Sigmoid colon (tissue), 7 donors: ENCODE measurements around the gene FAM89A. TPM values are rescaled to one million over a fixed set of nuclear protein-coding genes. Genes with fewer than 3 reads are reported as not detected.
"Not testable (repeated sequence)": the region's sequence is repeated elsewhere in the genome, so short reads cannot be mapped to it uniquely, and the experiment has no call there.

ENCODE experiments used
- DNase-seq: peaks from one replicate; pipeline ENCODE4 v3.0.0-alpha.2; 2019
- H3K27ac ChIP-seq, 4 donors: fragments of 200-600 bp; sonication (generic); one replicate each; pipeline ENCODE4 v1.5.1; 2016 to 2019; ENCODE audit warnings: mild to moderate bottlenecking in 1 of 4
- H3K27me3 ChIP-seq, 3 donors: fragments of 200-600 bp; sonication (generic); one replicate each; pipeline ENCODE4 v1.5.1; 2019; ENCODE audit warnings: mild to moderate bottlenecking in 1 of 3
- H3K36me3 ChIP-seq, 4 donors: fragments of 200-600 bp; sonication (generic); one replicate each; pipeline ENCODE4 v1.5.1; 2016 to 2019
- H3K4me1 ChIP-seq, 4 donors: fragments of 200-600 bp; sonication (generic); one replicate each; pipeline ENCODE4 v1.5.1; 2017 to 2019
- H3K4me3 ChIP-seq, 4 donors: fragments of 200-600 bp; sonication (generic); one replicate each; pipeline ENCODE4 v1.5.1; 2017 to 2019; ENCODE audit warnings: mild to moderate bottlenecking in 2 of 4, moderate library complexity in 1 of 4
- H3K9me3 ChIP-seq, 4 donors: fragments of 200-600 bp in 3 of 4; sonication (generic) in 3 of 4; one replicate each; pipeline versions ENCODE4 v1.5.1 to v1.6.1; 2013 to 2019
- EP300 ChIP-seq, 4 donors: sonication (generic); formaldehyde crosslinking; IDR thresholded peaks; one replicate each; pipeline ENCODE4 v1.6.1; 2017; ENCODE audit warnings: antibody characterized with exemption in 4 of 4
- POLR2A ChIP-seq, 2 donors: fragments of 450-650 bp; IDR thresholded peaks; one replicate each; pipeline ENCODE4 v1.6.1; 2016; ENCODE audit warnings: antibody characterized with exemption in 2 of 2, mild to moderate bottlenecking in 2 of 2, moderate library complexity in 2 of 2
- POLR2AphosphoS5 ChIP-seq, 4 donors: sonication (generic); formaldehyde crosslinking; IDR thresholded peaks; one replicate each; pipeline ENCODE4 v1.6.1; 2017; ENCODE audit warnings: antibody characterized with exemption in 4 of 4
- WGBS, 2 donors: extraction: QIAGEN DNeasy Blood & Tissue Kit; methylation state at CpG; one replicate each; pipeline ENCODE4 v1.1.7; 2013; 5-methylcytosine and 5-hydroxymethylcytosine counted together
- intact Hi-C: fragments of 100-400 bp; cut with DNase I; formaldehyde crosslinking; loops from one replicate; pipeline ENCODE4 v1.15.1; 2023
- polyA plus RNA-seq, 3 donors: library from polyadenylated mRNA; stranded (reverse); fragments of 200-250 nt; gene quantifications; one replicate each; pipeline ENCODE4 v1.2.3, GENCODE V29; 2013
- total RNA-seq, 4 donors: library from RNA; depleted of rRNA; stranded (reverse); fragments of >200 nt; gene quantifications; one replicate each; pipeline ENCODE4 v1.1.0, GENCODE V29; 2016
- TF ChIP-seq, protein P1 (sequence below), 4 experiments: fragments of 450-650 bp in 3 of 4; fragments of 200-600 bp in 1 of 4; IDR thresholded peaks; one replicate each; pipeline ENCODE4 v1.5.1; 2016 to 2019; ENCODE audit warnings: antibody characterized with exemption in 4 of 4, mild to moderate bottlenecking in 3 of 4, moderate library complexity in 2 of 4
- donor health status: healthy with polysubstance abuse.
- donor health status: Bipolar disorder and iron deficiency.
- donor health status: healthy.

The FAM89A gene
- total and polyA plus RNA-seq, 7 donors: 2.3 to 9.9 (median 5.8) TPM

DNA sequence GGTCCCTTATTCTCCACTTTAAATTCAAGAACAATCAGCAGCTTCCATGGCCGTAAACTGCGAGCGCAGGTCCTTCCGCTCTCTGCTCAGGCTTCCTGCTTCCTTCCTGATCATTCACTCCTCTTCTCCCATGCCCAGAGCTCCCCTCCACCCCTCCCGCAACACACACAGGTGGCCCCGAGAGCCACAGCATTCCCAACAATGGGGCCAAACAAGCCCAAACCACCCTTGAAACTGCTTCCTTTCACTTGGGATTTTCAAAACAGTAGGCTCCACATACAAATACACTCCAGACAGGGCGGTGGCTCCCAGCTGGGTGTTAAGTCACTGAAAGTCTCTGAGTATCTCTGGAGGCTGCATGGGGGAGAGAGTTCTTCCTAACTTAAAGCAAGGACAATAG, 11.4 kb downstream of the FAM89A start:
- intact Hi-C loops: no loop called here
- TF ChIP-seq EP300 (IDR thresholded peaks at IDR 0.05): no peak
- H3K36me3 ChIP-seq: no peaks in the 10 kb centered on the region
- no peaks in the 10 kb centered on the region for H3K4me1 ChIP-seq
- H3K27me3 ChIP-seq: peaks cover 0 to 8% (median 0%) of the 10 kb centered on the region in 3 donors
- WGBS, 2 donors: 51 to 90% methylated on average over 7 of the region's 7 CpGs
- no peaks in the 10 kb centered on the region for H3K9me3 ChIP-seq
- no peak for DNase-seq
- H3K4me3 ChIP-seq: no peak overlapping the region
- H3K27ac ChIP-seq: no peak overlapping the region

- TF ChIP-seq EP300 (IDR thresholded peaks at IDR 0.05): no peak
- no peak for TF ChIP-seq POLR2A (IDR thresholded peaks at IDR 0.05)
- no peak for TF ChIP-seq POLR2AphosphoS5 (IDR thresholded peaks at IDR 0.05)
- TF ChIP-seq, protein P1, sequence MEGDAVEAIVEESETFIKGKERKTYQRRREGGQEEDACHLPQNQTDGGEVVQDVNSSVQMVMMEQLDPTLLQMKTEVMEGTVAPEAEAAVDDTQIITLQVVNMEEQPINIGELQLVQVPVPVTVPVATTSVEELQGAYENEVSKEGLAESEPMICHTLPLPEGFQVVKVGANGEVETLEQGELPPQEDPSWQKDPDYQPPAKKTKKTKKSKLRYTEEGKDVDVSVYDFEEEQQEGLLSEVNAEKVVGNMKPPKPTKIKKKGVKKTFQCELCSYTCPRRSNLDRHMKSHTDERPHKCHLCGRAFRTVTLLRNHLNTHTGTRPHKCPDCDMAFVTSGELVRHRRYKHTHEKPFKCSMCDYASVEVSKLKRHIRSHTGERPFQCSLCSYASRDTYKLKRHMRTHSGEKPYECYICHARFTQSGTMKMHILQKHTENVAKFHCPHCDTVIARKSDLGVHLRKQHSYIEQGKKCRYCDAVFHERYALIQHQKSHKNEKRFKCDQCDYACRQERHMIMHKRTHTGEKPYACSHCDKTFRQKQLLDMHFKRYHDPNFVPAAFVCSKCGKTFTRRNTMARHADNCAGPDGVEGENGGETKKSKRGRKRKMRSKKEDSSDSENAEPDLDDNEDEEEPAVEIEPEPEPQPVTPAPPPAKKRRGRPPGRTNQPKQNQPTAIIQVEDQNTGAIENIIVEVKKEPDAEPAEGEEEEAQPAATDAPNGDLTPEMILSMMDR (IDR thresholded peaks at IDR 0.05): no peak
- Histone ChIP-seq H3K27me3 (peaks cover 0 to 3% (median 0%) of the 10 kb centered on the region in 3 donors), H3K4me1 (no peaks in the 10 kb centered on the region), H3K4me3 (no peak overlapping the region), H3K36me3 (no peaks in the 10 kb centered on the region), H3K27ac (no peak overlapping the region), H3K9me3 (no peaks in the 10 kb centered on the region)
- intact Hi-C loops: no loop called here
- DNase-seq: no peak
- WGBS, 2 donors: 93 to 97% methylated on average over 10 of the region's 10 CpGs
Observed at GRCh38 chr1:231027971-231028370, 12.1 kb downstream of the FAM89A start.

- H3K9me3 ChIP-seq: no peaks in the 10 kb centered on the region
- H3K36me3 ChIP-seq: no peaks in the 10 kb centered on the region
- DNase-seq: no peak
- H3K4me3 ChIP-seq: no peak overlapping the region
- no peak overlapping the region for H3K27ac ChIP-seq
- 81 to 87% methylated on average over 23 of the region's 23 CpGs for WGBS, 2 donors
- no peaks in the 10 kb centered on the region for H3K27me3 ChIP-seq
- TF ChIP-seq EP300 (IDR thresholded peaks at IDR 0.05) (no peak), POLR2A (IDR thresholded peaks at IDR 0.05) (no peak), POLR2AphosphoS5 (IDR thresholded peaks at IDR 0.05) (no peak)
- TF ChIP-seq, protein P1 (IDR thresholded peaks at IDR 0.05): no peak
- no peaks in the 10 kb centered on the region for H3K4me1 ChIP-seq
- intact Hi-C loops: no loop called here
Observed at GRCh38 chr1:231027136-231027925, 12.7 kb downstream of the FAM89A start.

DNA sequence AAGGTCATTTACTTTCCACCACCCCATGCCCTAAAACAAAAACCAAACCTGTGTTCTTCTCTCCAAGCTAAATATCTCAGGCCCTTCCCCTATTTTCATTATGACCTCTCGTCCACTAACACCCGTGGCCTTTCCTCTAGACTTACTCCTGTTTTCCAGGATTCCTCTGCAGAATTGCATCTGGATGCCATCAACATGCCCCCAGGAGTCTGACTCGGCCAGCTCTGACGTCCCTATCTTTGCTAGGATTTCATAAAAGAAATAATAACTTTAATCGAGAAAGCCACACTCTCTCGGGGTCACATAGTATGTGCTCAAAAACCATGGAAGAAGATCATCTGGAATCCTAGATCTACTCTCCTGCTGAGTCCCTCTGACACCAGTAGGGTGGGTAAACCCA, 13.5 kb downstream of the FAM89A start:
- no peak for DNase-seq
- H3K27ac ChIP-seq: no peak overlapping the region
- no peaks in the 10 kb centered on the region for H3K4me1 ChIP-seq
- no peaks in the 10 kb centered on the region for H3K36me3 ChIP-seq
- 91 to 92% methylated on average over 6 of the region's 6 CpGs for WGBS, 2 donors
- H3K4me3 ChIP-seq: no peak overlapping the region
- intact Hi-C loops: no loop called here
- no peaks in the 10 kb centered on the region for H3K9me3 ChIP-seq
- TF ChIP-seq EP300 (IDR thresholded peaks at IDR 0.05) (no peak), POLR2AphosphoS5 (IDR thresholded peaks at IDR 0.05) (no peak), POLR2A (IDR thresholded peaks at IDR 0.05) (no peak)
- TF ChIP-seq, protein P1 (IDR thresholded peaks at IDR 0.05): no peak
- no peaks in the 10 kb centered on the region for H3K27me3 ChIP-seq

- H3K4me3 ChIP-seq: no peak overlapping the region
- H3K36me3 ChIP-seq: no peaks in the 10 kb centered on the region
- no peak overlapping the region for H3K27ac ChIP-seq
- 92 to 94% methylated on average over 9 of the region's 9 CpGs for WGBS, 2 donors
- no peaks in the 10 kb centered on the region for H3K9me3 ChIP-seq
- DNase-seq: no peak
- peaks cover 0 to 4% (median 0%) of the 10 kb centered on the region in 4 donors for H3K4me1 ChIP-seq
- TF ChIP-seq POLR2AphosphoS5 (IDR thresholded peaks at IDR 0.05) (no peak), EP300 (IDR thresholded peaks at IDR 0.05) (no peak)
- H3K27me3 ChIP-seq: no peaks in the 10 kb centered on the region
- intact Hi-C loops: no loop called here
Observed at GRCh38 chr1:231023150-231023549, 16.9 kb downstream of the FAM89A start.

- H3K9me3 ChIP-seq, H3K4me1 ChIP-seq, H3K27me3 ChIP-seq, H3K4me3 ChIP-seq, H3K36me3 ChIP-seq, H3K27ac ChIP-seq, intact Hi-C loops, DNase-seq: not testable (repeated sequence)
- WGBS, 2 donors: 93 to 97% methylated on average over 7 of the region's 7 CpGs
Observed at GRCh38 chr1:231022543-231022942, 17.5 kb downstream of the FAM89A start.
